Mucosa of rectum (tissue), 2 donors: ENCODE measurements around the gene PLEKHH1.

Source experiments
- H3K27ac ChIP-seq, 2 donors: one replicate each; pipeline ENCODE4 v1.7.0; 2013; ENCODE audit warnings: inconsistent platforms in 2 of 2, low read depth in 2 of 2, low read length in 2 of 2
- H3K27me3 ChIP-seq, 2 donors: one replicate each; pipeline ENCODE4 v1.7.0; 2013; ENCODE audit warnings: low read length in 2 of 2; ENCODE audit not compliant: control insufficient read depth in 2 of 2, insufficient read depth in 2 of 2
- H3K36me3 ChIP-seq, 2 donors: one replicate each; pipeline ENCODE4 v1.7.0; 2013; ENCODE audit warnings: low read length in 2 of 2; ENCODE audit not compliant: control insufficient read depth in 2 of 2, insufficient read depth in 2 of 2
- H3K4me1 ChIP-seq, 2 donors: one replicate each; pipeline ENCODE4 v1.7.0; 2013; ENCODE audit warnings: low read length in 2 of 2, mild to moderate bottlenecking in 1 of 2; ENCODE audit not compliant: control insufficient read depth in 2 of 2, insufficient read depth in 2 of 2
- H3K4me3 ChIP-seq, 2 donors: one replicate each; pipeline ENCODE4 v1.7.0; 2013; ENCODE audit warnings: low read length in 2 of 2
- H3K9ac ChIP-seq, 2 donors: one replicate each; pipeline ENCODE4 v1.7.0; 2013; ENCODE audit warnings: low read length in 2 of 2, low read depth in 1 of 2, mild to moderate bottlenecking in 1 of 2
- H3K9me3 ChIP-seq, 2 donors: one replicate each; pipeline ENCODE4 v1.7.0; 2013; ENCODE audit warnings: low read length in 2 of 2; ENCODE audit not compliant: control insufficient read depth in 2 of 2
- donor health status: healthy.
- donor health status: Normal muscosa, but diverticular disease.

PLEKHH1 gene

DNA sequence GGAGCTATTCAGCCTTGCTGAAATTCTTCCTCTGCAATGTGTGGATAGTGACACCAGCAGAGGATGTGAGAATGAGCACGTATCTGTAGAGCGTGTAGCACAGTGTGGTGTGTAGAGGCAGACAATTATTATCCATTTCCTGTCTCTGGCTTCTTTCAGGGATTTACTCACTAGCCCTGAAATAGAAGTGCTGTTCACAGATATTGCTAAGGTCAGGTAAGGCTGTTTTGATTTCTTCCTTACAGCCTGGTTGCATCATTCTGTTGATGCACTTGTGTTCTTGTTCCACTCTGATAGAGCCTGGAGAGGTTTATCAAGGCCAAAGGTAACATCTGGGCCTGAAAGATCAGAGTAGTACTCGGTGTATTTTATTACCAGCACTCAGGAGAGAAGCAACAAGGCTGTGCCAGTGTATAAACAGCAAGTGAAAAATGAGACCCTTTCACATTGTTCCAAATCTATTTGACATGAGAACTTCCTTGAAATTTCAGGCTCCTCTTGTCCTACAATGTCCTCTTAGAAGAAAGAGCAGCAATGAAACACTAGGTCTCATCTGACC, 103.3 kb downstream of the PLEKHH1 start:
- Histone ChIP-seq H3K9ac (no peak overlapping the region), H3K27ac (no peak overlapping the region), H3K9me3 (no peaks in the 10 kb centered on the region), H3K4me3 (no peak overlapping the region), H3K4me1 (no peaks in the 10 kb centered on the region), H3K27me3 (no peaks in the 10 kb centered on the region), H3K36me3 (no peaks in the 10 kb centered on the region)

DNA sequence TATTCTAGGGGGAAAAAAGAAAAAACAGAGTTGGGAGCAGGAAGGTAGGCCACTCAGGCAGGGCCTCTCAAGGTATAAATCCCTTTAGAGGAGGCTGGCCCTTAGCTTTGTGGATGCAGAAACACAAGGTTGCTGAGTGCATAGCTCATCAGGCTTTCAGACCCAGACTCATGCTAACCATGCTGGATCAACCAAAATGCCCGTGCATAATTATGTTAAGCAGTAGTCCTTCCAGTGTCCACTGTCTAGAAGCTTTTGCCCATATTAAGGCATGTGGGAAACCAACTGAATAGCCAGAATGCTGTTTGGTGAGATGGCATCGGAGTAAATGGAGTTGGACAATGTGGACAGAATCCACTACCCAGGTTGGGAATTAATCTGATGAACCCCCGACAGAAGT, 105.6 kb downstream of the PLEKHH1 start:
- Histone ChIP-seq H3K4me3 (no peak overlapping the region), H3K27me3 (no peaks in the 10 kb centered on the region), H3K9me3 (no peaks in the 10 kb centered on the region), H3K36me3 (no peaks in the 10 kb centered on the region), H3K4me1 (no peaks in the 10 kb centered on the region), H3K9ac (no peak overlapping the region), H3K27ac (no peak overlapping the region)
